PC-9 (cell line): ENCODE measurements around the gene STRA6.

Experiments used
- CTCF ChIP-seq: fragments of 200-600 bp; sonication (generic); conservative IDR thresholded peaks from 2 replicates; pipeline ENCODE4 v1.6.1; 2017; ENCODE audit warnings: mixed run types, antibody characterized with exemption, mild to moderate bottlenecking, moderate library complexity
- EZH2 ChIP-seq: fragments of 200-600 bp; sonication (generic); IDR thresholded peaks from 2 replicates; pipeline ENCODE4 v1.8.0; 2017; ENCODE audit warnings: antibody characterized with exemption, low read depth

GRCh38 chr15:74182131-74182530 is 20.5 kb downstream of the STRA6 start:
- TF ChIP-seq CTCF (no peak), EZH2 (no peak)
